CD4-positive, alpha-beta T cell treated with Interleukin-15 for 1 hour (primary cell): ENCODE data around the gene SMIM21.

Source experiments
- DNase-seq: peaks from one replicate; pipeline ENCODE4 v3.0.0-alpha.2; 2020

The SMIM21 gene

GRCh38 chr18:75421656-75422055 is 5.8 kb downstream of the SMIM21 start:
- DNase-seq = no peak

GRCh38 chr18:75418293-75419005 is 9.1 kb downstream of the SMIM21 start:
- no peak for DNase-seq

GRCh38 chr18:75410611-75411010 is 16.9 kb downstream of the SMIM21 start:
- no peak for DNase-seq

- no peak for DNase-seq
Observed at GRCh38 chr18:75409806-75410205, 17.7 kb downstream of the SMIM21 start.

- no peak for DNase-seq
Observed at GRCh38 chr18:75408554-75409506, 18.7 kb downstream of the SMIM21 start.

- no peak for DNase-seq
Observed at GRCh38 chr18:75407468-75408437, 19.8 kb downstream of the SMIM21 start.

- DNase-seq = no peak
Observed at GRCh38 chr18:75406491-75407445, 20.7 kb downstream of the SMIM21 start.

- no peak for DNase-seq
Observed at GRCh38 chr18:75405351-75405750, 22.2 kb downstream of the SMIM21 start.

GRCh38 chr18:75400366-75400765 is 27.1 kb downstream of the SMIM21 start:
- no peak for DNase-seq

GRCh38 chr18:75395137-75395536 is 32.4 kb downstream of the SMIM21 start:
- no peak for DNase-seq

- DNase-seq = no peak
Observed at GRCh38 chr18:75393721-75394120, 33.8 kb downstream of the SMIM21 start.

GRCh38 chr18:75392226-75392578 is 35.3 kb downstream of the SMIM21 start:
- no peak for DNase-seq

- no peak for DNase-seq
Observed at GRCh38 chr18:75391279-75392225, 36.0 kb downstream of the SMIM21 start.

- no peak for DNase-seq
Observed at GRCh38 chr18:75390854-75391253, 36.6 kb downstream of the SMIM21 start.

GRCh38 chr18:75384144-75384543 is 43.4 kb downstream of the SMIM21 start:
- no peak for DNase-seq

- no peak for DNase-seq
Observed at GRCh38 chr18:75378376-75379315, 48.9 kb downstream of the SMIM21 start.

- no peak for DNase-seq
Observed at GRCh38 chr18:75377926-75378325, 49.6 kb downstream of the SMIM21 start.

GRCh38 chr18:75377258-75377657 is 50.2 kb downstream of the SMIM21 start:
- no peak for DNase-seq

- no peak for DNase-seq
Observed at GRCh38 chr18:75376004-75376403, 51.5 kb downstream of the SMIM21 start.
